A549 (cell line): ENCODE measurements around the gene FANCI.

Source experiments
- EHF ChIP-seq: fragments of 250-450 bp; sonication (Bioruptor Pico); IDR thresholded peaks from 2 replicates; pipeline ENCODE4 v1.5.0; 2020; ENCODE audit warnings: mild to moderate bottlenecking
- EP300 ChIP-seq, 2 experiments: fragments of >200 bp; sonication (Bioruptor Twin); formaldehyde crosslinking; IDR thresholded peaks; 2 replicates in 1 of 2; 3 replicates in 1 of 2; pipeline ENCODE4 v1.6.1; 2016 to 2017
- JUN ChIP-seq, 2 experiments: fragments of >200 bp; sonication (Bioruptor Twin); formaldehyde crosslinking; IDR thresholded peaks; 2 replicates in 1 of 2; 3 replicates in 1 of 2; pipeline ENCODE4 v1.6.1; 2016 to 2017
- MAZ ChIP-seq: fragments of 150-350 bp; IDR thresholded peaks from 2 replicates; pipeline ENCODE4 v1.6.1; 2014; ENCODE audit warnings: antibody characterized with exemption, low read depth, low read length, borderline replicate concordance
- NFE2L2 ChIP-seq: fragments of 150-350 bp; conservative IDR thresholded peaks from 2 replicates; pipeline ENCODE4 v1.6.1; 2014; ENCODE audit warnings: low read length
- POLR2A ChIP-seq: IDR thresholded peaks from 2 replicates; pipeline ENCODE4 v1.6.1; 2012; ENCODE audit warnings: mild to moderate bottlenecking, low read length
- SMC3 ChIP-seq: fragments of >200 bp; sonication (Bioruptor Twin); formaldehyde crosslinking; IDR thresholded peaks from 3 replicates; pipeline ENCODE4 v1.6.1; 2018; ENCODE audit warnings: inconsistent platforms
- ZFP36 ChIP-seq: fragments of 450-650 bp; IDR thresholded peaks from 2 replicates; pipeline ENCODE4 v1.6.1; 2014; ENCODE audit warnings: borderline replicate concordance; ENCODE audit not compliant: partially characterized antibody
- TF ChIP-seq, protein P1 (sequence below): fragments of >200 bp; sonication (Bioruptor Twin); formaldehyde crosslinking; IDR thresholded peaks from 3 replicates; pipeline ENCODE4 v1.5.1; 2016
- TF ChIP-seq, protein P2 (sequence below): IDR thresholded peaks from 2 replicates; pipeline ENCODE4 v1.6.1; 2012
- TF ChIP-seq, protein P3 (sequence below): fragments of 200-600 bp; sonication (generic); IDR thresholded peaks from 2 replicates; pipeline ENCODE4 v1.6.1; 2016; ENCODE audit warnings: antibody characterized with exemption, mild to moderate bottlenecking, moderate library complexity
- TF ChIP-seq, protein P4 (sequence below): fragments of >200 bp; sonication (Bioruptor Twin); formaldehyde crosslinking; IDR thresholded peaks from 2 replicates; pipeline ENCODE4 v1.6.1; 2016

DNA sequence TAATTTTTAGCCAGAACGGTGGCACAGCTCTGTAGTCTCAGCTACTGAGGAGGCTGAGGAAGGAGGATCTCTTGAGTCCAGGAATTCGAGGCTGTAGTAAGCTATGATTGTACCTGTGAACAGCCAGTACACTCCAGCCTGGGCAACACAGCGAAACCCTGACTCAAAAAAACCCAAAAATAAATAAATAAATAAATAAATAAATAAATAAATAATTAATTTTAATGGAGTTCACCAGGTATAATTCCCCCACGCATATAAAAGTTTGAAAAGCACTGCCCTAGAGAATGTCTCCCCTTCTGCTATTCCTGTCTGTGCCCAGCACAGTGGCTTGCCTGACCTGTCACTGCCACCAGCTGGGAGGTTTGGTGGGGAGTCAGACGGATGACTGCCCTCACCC, 18.2 kb upstream of the FANCI start:
- TF ChIP-seq JUN (IDR thresholded peaks at IDR 0.05) (no peak), POLR2A (no peak), EHF (CRISPR knock-in tag) (no peak), EP300 (IDR thresholded peaks at IDR 0.05) (no peak), NFE2L2 (no peak), SMC3 (no peak), MAZ (no peak), ZFP36 (no peak)
- TF ChIP-seq, protein P1, sequence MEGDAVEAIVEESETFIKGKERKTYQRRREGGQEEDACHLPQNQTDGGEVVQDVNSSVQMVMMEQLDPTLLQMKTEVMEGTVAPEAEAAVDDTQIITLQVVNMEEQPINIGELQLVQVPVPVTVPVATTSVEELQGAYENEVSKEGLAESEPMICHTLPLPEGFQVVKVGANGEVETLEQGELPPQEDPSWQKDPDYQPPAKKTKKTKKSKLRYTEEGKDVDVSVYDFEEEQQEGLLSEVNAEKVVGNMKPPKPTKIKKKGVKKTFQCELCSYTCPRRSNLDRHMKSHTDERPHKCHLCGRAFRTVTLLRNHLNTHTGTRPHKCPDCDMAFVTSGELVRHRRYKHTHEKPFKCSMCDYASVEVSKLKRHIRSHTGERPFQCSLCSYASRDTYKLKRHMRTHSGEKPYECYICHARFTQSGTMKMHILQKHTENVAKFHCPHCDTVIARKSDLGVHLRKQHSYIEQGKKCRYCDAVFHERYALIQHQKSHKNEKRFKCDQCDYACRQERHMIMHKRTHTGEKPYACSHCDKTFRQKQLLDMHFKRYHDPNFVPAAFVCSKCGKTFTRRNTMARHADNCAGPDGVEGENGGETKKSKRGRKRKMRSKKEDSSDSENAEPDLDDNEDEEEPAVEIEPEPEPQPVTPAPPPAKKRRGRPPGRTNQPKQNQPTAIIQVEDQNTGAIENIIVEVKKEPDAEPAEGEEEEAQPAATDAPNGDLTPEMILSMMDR, result no peak
- TF ChIP-seq, protein P2, sequence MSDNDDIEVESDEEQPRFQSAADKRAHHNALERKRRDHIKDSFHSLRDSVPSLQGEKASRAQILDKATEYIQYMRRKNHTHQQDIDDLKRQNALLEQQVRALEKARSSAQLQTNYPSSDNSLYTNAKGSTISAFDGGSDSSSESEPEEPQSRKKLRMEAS, result no peak
- TF ChIP-seq, protein P3, sequence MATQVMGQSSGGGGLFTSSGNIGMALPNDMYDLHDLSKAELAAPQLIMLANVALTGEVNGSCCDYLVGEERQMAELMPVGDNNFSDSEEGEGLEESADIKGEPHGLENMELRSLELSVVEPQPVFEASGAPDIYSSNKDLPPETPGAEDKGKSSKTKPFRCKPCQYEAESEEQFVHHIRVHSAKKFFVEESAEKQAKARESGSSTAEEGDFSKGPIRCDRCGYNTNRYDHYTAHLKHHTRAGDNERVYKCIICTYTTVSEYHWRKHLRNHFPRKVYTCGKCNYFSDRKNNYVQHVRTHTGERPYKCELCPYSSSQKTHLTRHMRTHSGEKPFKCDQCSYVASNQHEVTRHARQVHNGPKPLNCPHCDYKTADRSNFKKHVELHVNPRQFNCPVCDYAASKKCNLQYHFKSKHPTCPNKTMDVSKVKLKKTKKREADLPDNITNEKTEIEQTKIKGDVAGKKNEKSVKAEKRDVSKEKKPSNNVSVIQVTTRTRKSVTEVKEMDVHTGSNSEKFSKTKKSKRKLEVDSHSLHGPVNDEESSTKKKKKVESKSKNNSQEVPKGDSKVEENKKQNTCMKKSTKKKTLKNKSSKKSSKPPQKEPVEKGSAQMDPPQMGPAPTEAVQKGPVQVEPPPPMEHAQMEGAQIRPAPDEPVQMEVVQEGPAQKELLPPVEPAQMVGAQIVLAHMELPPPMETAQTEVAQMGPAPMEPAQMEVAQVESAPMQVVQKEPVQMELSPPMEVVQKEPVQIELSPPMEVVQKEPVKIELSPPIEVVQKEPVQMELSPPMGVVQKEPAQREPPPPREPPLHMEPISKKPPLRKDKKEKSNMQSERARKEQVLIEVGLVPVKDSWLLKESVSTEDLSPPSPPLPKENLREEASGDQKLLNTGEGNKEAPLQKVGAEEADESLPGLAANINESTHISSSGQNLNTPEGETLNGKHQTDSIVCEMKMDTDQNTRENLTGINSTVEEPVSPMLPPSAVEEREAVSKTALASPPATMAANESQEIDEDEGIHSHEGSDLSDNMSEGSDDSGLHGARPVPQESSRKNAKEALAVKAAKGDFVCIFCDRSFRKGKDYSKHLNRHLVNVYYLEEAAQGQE, result no peak
- TF ChIP-seq, protein P4, sequence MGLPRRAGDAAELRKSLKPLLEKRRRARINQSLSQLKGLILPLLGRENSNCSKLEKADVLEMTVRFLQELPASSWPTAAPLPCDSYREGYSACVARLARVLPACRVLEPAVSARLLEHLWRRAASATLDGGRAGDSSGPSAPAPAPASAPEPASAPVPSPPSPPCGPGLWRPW, result no peak
